K562 (cell line): ENCODE measurements around the gene KISS1R. TPM values are rescaled to one million over a fixed set of nuclear protein-coding genes. Genes with fewer than 3 reads are reported as not detected.

Experiments used
- BDP1 ChIP-seq: IDR thresholded peaks from 3 replicates; pipeline ENCODE4 v1.6.1; 2011; ENCODE audit not compliant: insufficient read length, insufficient read depth
- EP400 ChIP-seq: fragments of 450-650 bp; IDR thresholded peaks from 2 replicates; pipeline ENCODE4 v1.6.1; 2017; ENCODE audit warnings: antibody characterized with exemption, mild to moderate bottlenecking, moderate library complexity
- GTF2A2 ChIP-seq: IDR thresholded peaks from 2 replicates; pipeline ENCODE4 v1.6.1; 2016; ENCODE audit warnings: mild to moderate bottlenecking, missing genetic modification characterization, missing compliant biosample characterization
- HNRNPK ChIP-seq: fragments of 200-400 bp; formaldehyde crosslinking; IDR thresholded peaks from one replicate; pipeline ENCODE4 v1.6.1; 2018; ENCODE audit warnings: mild to moderate bottlenecking, low read depth, low read length; ENCODE audit not compliant: poor library complexity, severe bottlenecking
- JUNB ChIP-seq: fragments of 450-650 bp; formaldehyde crosslinking; conservative IDR thresholded peaks from 2 replicates; pipeline ENCODE4 v1.4.0; 2020; ENCODE audit warnings: mild to moderate bottlenecking
- KAT7 ChIP-seq: sonication (generic); formaldehyde crosslinking; IDR thresholded peaks from 2 replicates; pipeline ENCODE4 v1.8.0; 2022; ENCODE audit warnings: missing genetic modification reagents, mild to moderate bottlenecking, borderline replicate concordance
- NFATC3 ChIP-seq: fragments of 450-650 bp; IDR thresholded peaks from 2 replicates; pipeline ENCODE4 v1.6.1; 2017; ENCODE audit warnings: mild to moderate bottlenecking
- ZNF311 ChIP-seq: fragments of 250-450 bp; sonication (Bioruptor Pico); IDR thresholded peaks from 2 replicates; pipeline ENCODE4 v1.4.0; 2020; ENCODE audit warnings: mild to moderate bottlenecking, moderate library complexity
- ZNF408 ChIP-seq: fragments of 250-450 bp; sonication (Bioruptor Pico); IDR thresholded peaks from 2 replicates; pipeline ENCODE4 v1.4.0; 2020; ENCODE audit warnings: low read depth, mild to moderate bottlenecking, moderate library complexity
- ZNF668 ChIP-seq: fragments of 250-450 bp; sonication (Bioruptor Pico); IDR thresholded peaks from 2 replicates; pipeline ENCODE4 v1.8.0; 2022; ENCODE audit warnings: mild to moderate bottlenecking, inconsistent platforms
- ZNF717 ChIP-seq: fragments of 250-450 bp; sonication (Bioruptor Pico); IDR thresholded peaks from 2 replicates; pipeline ENCODE4 v1.5.0; 2021
- polyA plus RNA-seq, 8 experiments: library from polyadenylated mRNA; depleted of rRNA in 4 of 8; stranded (reverse) in 5 of 8; unstranded in 3 of 8; fragments of >200 nt; fragmentation: Nextera tagmentation in 2 of 8; fragmentation: Illumina TruSeq in 1 of 8; extraction: Ambion mirVana in 2 of 8; extraction: Trizol in 1 of 8; gene quantifications; 2 replicates each; pipeline versions ENCODE4 v1.2.1 to v1.2.3, GENCODE V29; 2011 to 2014; ENCODE audit warnings: inconsistent platforms in 1 of 8, missing spikeins in 1 of 8
- total RNA-seq, 7 experiments: library from RNA; depleted of rRNA in 6 of 7; stranded (reverse); fragments of >200 nt in 6 of 7; fragmentation: Illumina TruSeq in 2 of 7; extraction: Trizol in 2 of 7; gene quantifications; 2 replicates each; pipeline versions ENCODE4 v1.2.1 to v1.2.3, GENCODE V29; 2011 to 2021; ENCODE audit warnings: low replicate concordance in 1 of 7
- TF ChIP-seq, protein P1 (sequence below): sonication (generic); formaldehyde crosslinking; IDR thresholded peaks from 2 replicates; pipeline ENCODE4 v1.8.0; 2022; ENCODE audit warnings: mild to moderate bottlenecking, low read depth, missing genetic modification reagents
- TF ChIP-seq, protein P2 (sequence below): fragments of 450-650 bp; formaldehyde crosslinking; IDR thresholded peaks from 2 replicates; pipeline ENCODE4 v1.4.0; 2020; ENCODE audit warnings: mild to moderate bottlenecking, moderate library complexity
- TF ChIP-seq, protein P3 (sequence below): sonication (generic); formaldehyde crosslinking; IDR thresholded peaks from 2 replicates; pipeline ENCODE4 v1.8.0; 2022; ENCODE audit warnings: mild to moderate bottlenecking, missing genetic modification reagents
- TF ChIP-seq, protein P4 (sequence below): sonication (generic); formaldehyde crosslinking; IDR thresholded peaks from 2 replicates; pipeline ENCODE4 v1.8.0; 2022; ENCODE audit warnings: missing genetic modification reagents, mild to moderate bottlenecking, moderate library complexity, borderline replicate concordance
- TF ChIP-seq, protein P5 (sequence below): fragments of 150-350 bp; IDR thresholded peaks from 2 replicates; pipeline ENCODE4 v1.6.1; 2014; ENCODE audit warnings: low read depth, mild to moderate bottlenecking, low read length, borderline replicate concordance
- TF ChIP-seq, protein P6 (sequence below), 2 experiments: fragments of 200-800 bp in 1 of 2; sonication (Bioruptor generic) in 1 of 2; sonication (generic) in 1 of 2; formaldehyde crosslinking in 1 of 2; IDR thresholded peaks in 1 of 2; conservative IDR thresholded peaks in 1 of 2; 2 replicates each; pipeline versions ENCODE4 v1.5.0 to v1.6.1; 2016 to 2020; ENCODE audit warnings: missing compliant biosample characterization in 1 of 2, missing genetic modification characterization in 1 of 2, missing genetic modification reagents in 1 of 2

Gene KISS1R
- total and polyA plus RNA-seq, 9 of the 15 experiments (the other 6 are each of a cell fraction or from before 2014, with no cell fraction given): 0.37 to 39.4 (median 2.0) TPM

DNA sequence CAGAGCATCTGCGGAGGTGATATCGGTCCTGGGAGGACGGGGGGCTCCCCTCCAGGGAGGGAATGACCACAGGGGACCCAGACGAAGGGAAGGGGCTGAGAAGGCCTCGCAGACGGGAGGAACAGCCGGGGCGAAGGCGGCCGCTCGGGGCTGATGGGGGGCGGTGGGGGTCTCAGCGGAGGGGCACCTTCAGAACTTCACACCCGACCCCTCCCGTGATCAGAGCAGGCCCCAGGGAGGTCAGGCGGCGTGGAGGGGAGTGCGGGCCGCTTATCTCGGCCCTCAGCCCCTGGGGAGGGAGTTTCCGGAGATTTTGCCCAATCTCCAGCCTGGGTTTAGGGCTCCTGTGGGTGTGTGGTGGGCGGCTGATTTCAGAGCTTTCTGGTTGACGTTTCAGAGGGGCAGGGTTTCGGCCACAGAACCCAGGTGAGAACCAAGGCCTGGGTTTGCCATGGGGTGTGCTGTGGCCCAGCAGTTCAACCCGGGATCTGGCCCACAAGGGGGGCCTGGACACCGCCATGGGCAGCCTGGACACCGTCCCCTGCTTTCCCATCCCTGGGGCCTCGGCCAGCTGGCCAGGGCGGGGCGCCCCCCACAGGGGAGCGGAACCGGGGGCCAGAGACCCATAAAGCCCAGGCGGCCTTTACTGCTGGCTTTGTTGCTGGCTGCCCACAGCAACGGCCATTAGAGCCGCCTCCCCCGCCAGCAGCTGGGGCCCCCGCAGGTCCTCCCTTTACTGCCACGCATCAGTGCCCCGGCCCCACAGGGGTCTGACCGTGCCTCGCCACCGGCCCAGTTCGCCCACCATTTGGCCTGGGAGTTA lies 37.8 kb downstream of the KISS1R start (continued):
- TF ChIP-seq HNRNPK: no peak
- TF ChIP-seq NFATC3: no peak
- TF ChIP-seq JUNB (CRISPR knock-in tag): no peak
- no peak for TF ChIP-seq ZNF668
- TF ChIP-seq, protein P1, sequence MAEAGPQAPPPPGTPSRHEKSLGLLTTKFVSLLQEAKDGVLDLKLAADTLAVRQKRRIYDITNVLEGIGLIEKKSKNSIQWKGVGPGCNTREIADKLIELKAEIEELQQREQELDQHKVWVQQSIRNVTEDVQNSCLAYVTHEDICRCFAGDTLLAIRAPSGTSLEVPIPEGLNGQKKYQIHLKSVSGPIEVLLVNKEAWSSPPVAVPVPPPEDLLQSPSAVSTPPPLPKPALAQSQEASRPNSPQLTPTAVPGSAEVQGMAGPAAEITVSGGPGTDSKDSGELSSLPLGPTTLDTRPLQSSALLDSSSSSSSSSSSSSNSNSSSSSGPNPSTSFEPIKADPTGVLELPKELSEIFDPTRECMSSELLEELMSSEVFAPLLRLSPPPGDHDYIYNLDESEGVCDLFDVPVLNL (CRISPR knock-in tag): no peak
- TF ChIP-seq, protein P2, sequence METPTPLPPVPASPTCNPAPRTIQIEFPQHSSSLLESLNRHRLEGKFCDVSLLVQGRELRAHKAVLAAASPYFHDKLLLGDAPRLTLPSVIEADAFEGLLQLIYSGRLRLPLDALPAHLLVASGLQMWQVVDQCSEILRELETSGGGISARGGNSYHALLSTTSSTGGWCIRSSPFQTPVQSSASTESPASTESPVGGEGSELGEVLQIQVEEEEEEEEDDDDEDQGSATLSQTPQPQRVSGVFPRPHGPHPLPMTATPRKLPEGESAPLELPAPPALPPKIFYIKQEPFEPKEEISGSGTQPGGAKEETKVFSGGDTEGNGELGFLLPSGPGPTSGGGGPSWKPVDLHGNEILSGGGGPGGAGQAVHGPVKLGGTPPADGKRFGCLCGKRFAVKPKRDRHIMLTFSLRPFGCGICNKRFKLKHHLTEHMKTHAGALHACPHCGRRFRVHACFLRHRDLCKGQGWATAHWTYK (CRISPR knock-in tag): no peak
- TF ChIP-seq, protein P3, sequence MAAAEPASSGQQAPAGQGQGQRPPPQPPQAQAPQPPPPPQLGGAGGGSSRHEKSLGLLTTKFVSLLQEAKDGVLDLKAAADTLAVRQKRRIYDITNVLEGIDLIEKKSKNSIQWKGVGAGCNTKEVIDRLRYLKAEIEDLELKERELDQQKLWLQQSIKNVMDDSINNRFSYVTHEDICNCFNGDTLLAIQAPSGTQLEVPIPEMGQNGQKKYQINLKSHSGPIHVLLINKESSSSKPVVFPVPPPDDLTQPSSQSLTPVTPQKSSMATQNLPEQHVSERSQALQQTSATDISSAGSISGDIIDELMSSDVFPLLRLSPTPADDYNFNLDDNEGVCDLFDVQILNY: no peak
- TF ChIP-seq, protein P4, sequence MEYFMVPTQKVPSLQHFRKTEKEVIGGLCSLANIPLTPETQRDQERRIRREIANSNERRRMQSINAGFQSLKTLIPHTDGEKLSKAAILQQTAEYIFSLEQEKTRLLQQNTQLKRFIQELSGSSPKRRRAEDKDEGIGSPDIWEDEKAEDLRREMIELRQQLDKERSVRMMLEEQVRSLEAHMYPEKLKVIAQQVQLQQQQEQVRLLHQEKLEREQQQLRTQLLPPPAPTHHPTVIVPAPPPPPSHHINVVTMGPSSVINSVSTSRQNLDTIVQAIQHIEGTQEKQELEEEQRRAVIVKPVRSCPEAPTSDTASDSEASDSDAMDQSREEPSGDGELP: peak; percentile 94
- TF ChIP-seq KAT7: no peak
- no peak for TF ChIP-seq BDP1
- TF ChIP-seq, protein P5, sequence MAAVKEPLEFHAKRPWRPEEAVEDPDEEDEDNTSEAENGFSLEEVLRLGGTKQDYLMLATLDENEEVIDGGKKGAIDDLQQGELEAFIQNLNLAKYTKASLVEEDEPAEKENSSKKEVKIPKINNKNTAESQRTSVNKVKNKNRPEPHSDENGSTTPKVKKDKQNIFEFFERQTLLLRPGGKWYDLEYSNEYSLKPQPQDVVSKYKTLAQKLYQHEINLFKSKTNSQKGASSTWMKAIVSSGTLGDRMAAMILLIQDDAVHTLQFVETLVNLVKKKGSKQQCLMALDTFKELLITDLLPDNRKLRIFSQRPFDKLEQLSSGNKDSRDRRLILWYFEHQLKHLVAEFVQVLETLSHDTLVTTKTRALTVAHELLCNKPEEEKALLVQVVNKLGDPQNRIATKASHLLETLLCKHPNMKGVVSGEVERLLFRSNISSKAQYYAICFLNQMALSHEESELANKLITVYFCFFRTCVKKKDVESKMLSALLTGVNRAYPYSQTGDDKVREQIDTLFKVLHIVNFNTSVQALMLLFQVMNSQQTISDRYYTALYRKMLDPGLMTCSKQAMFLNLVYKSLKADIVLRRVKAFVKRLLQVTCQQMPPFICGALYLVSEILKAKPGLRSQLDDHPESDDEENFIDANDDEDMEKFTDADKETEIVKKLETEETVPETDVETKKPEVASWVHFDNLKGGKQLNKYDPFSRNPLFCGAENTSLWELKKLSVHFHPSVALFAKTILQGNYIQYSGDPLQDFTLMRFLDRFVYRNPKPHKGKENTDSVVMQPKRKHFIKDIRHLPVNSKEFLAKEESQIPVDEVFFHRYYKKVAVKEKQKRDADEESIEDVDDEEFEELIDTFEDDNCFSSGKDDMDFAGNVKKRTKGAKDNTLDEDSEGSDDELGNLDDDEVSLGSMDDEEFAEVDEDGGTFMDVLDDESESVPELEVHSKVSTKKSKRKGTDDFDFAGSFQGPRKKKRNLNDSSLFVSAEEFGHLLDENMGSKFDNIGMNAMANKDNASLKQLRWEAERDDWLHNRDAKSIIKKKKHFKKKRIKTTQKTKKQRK: no peak
- TF ChIP-seq EP400: peak; percentile 63
- no peak for TF ChIP-seq ZNF311 (CRISPR knock-in tag)
- TF ChIP-seq, protein P6, sequence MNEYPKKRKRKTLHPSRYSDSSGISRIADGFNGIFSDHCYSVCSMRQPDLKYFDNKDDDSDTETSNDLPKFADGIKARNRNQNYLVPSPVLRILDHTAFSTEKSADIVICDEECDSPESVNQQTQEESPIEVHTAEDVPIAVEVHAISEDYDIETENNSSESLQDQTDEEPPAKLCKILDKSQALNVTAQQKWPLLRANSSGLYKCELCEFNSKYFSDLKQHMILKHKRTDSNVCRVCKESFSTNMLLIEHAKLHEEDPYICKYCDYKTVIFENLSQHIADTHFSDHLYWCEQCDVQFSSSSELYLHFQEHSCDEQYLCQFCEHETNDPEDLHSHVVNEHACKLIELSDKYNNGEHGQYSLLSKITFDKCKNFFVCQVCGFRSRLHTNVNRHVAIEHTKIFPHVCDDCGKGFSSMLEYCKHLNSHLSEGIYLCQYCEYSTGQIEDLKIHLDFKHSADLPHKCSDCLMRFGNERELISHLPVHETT (CRISPR knock-in tag; conservative IDR thresholded peaks at IDR 0.05 in 1 of 2, IDR thresholded peaks at IDR 0.05 in 1 of 2): peak in 1 of 2 experiments; percentile 55; a peak in 1 of 4 replicates
- no peak for TF ChIP-seq GTF2A2 (tag)
- TF ChIP-seq ZNF717: no peak
- no peak for TF ChIP-seq ZNF408 (CRISPR knock-in tag)
